Measurements from ENCODE around the gene WSCD2. TPM values are rescaled to one million over a fixed set of nuclear protein-coding genes. Genes with fewer than 3 reads are reported as not detected.
A peak's percentile ranks its signal among the peaks of the same experiment; 100 is the strongest.

Gene WSCD2
- total RNA-seq, 1 experiment from 2014 or later: not detected

DNA sequence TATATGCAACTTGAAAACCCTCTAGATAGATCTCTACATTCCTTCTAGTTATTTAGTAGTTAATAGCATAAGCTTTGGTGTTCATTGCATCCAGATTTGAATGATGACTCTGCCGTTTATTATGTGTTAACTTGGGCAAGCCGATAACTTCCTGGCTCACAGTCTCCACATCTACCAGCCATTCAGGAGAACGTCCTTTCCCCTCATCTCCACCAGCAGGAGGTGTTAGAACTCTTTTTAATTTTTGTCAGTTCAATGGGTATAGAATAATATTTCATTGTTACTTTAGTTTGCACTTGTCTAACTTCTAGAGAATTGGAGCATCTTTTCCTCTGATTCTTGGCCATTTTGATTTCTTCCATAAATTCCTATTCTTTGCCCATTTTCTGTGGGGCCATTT is 30.0 kb upstream of the WSCD2 start:
- Mint-ChIP-seq H3K36me3 (ENCODE audit: insufficient read depth, unreplicated experiment) (no peaks in the 10 kb centered on the region), H3K4me1 (ENCODE audit: low read depth, unreplicated experiment) (no peaks in the 10 kb centered on the region), H3K4me3 (ENCODE audit: unreplicated experiment) (no peak overlapping the region), H3K9me3 (ENCODE audit: unreplicated experiment) (no peaks in the 10 kb centered on the region), H3K27ac (ENCODE audit: unreplicated experiment) (no peak overlapping the region), H3K27me3 (ENCODE audit: insufficient read depth, unreplicated experiment) (peaks cover 3% of the 10 kb centered on the region)
- BruUV-seq (replicated peaks): no TSS peak
- Histone ChIP-seq H3K36me3 (ENCODE audit: control insufficient read depth, insufficient read depth, low read length) (no peaks in the 10 kb centered on the region), H3K4me3 (ENCODE audit: low read depth, low read length) (no peak overlapping the region), H3K27me3 (replicated peaks; ENCODE audit: control insufficient read depth, insufficient read depth, low read length) (no peaks in the 10 kb centered on the region), H3K9me3 (no peaks in the 10 kb centered on the region), H3K4me1 (no peaks in the 10 kb centered on the region)
- TF ChIP-seq, protein P1, sequence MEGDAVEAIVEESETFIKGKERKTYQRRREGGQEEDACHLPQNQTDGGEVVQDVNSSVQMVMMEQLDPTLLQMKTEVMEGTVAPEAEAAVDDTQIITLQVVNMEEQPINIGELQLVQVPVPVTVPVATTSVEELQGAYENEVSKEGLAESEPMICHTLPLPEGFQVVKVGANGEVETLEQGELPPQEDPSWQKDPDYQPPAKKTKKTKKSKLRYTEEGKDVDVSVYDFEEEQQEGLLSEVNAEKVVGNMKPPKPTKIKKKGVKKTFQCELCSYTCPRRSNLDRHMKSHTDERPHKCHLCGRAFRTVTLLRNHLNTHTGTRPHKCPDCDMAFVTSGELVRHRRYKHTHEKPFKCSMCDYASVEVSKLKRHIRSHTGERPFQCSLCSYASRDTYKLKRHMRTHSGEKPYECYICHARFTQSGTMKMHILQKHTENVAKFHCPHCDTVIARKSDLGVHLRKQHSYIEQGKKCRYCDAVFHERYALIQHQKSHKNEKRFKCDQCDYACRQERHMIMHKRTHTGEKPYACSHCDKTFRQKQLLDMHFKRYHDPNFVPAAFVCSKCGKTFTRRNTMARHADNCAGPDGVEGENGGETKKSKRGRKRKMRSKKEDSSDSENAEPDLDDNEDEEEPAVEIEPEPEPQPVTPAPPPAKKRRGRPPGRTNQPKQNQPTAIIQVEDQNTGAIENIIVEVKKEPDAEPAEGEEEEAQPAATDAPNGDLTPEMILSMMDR (IDR thresholded peaks at IDR 0.05; ENCODE audit: insufficient read depth in 1 of 2, low read depth in 1 of 2, low read length in 1 of 2, severe bottlenecking in 1 of 2, unreplicated experiment in 1 of 2): peak in 1 of 2 experiments; percentile 17
- intact Hi-C loops (cut with micrococcal nuclease; ENCODE audit: unreplicated experiment): no loop called here
- ChIA-PET POLR2A (no interaction called here), CTCF (no interaction called here)
- DNase-seq: no peak

DNA sequence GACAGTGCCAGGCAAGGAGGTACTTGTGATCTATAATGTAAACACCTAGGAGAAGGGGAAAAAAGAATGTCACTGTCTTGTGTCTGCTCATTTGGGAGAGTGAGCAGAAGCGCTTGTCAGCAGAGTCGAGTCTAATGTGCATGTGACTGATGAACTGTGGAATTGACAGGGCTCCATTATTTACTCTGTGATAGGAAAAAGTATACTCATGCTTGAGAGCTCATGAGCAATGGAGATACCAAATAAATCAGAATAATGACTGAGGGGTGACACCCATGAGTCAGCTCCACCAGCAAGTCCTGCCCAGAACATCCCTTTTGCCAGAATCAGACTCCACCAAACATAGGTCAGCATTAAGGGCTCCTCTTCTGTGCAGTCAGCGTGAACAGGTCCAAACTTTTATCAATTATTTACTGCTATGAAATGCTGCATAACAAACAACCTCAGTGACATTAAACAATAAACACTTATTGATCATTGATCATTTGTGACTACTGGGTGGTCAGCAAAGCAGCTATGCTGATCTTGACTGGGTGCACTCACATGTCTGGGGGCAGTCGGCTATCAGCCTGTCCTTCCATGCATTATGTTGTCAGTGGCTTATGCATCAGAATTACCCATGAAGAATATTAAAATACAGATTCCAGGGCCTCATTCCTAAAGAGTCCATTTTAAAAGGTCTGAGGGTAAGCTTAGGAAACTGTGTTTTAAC is 29.2 kb upstream of the WSCD2 start:
- BruUV-seq (replicated peaks): no TSS peak
- DNase-seq: no peak
- Histone ChIP-seq H3K36me3 (ENCODE audit: control insufficient read depth, insufficient read depth, low read length) (no peaks in the 10 kb centered on the region), H3K27me3 (replicated peaks; ENCODE audit: control insufficient read depth, insufficient read depth, low read length) (no peaks in the 10 kb centered on the region), H3K4me1 (no peaks in the 10 kb centered on the region), H3K4me3 (ENCODE audit: low read depth, low read length) (no peak overlapping the region), H3K9me3 (no peaks in the 10 kb centered on the region)
- ChIA-PET POLR2A (no interaction called here), CTCF (no interaction called here)
- Mint-ChIP-seq H3K4me3 (ENCODE audit: unreplicated experiment) (no peak overlapping the region), H3K4me1 (ENCODE audit: low read depth, unreplicated experiment) (no peaks in the 10 kb centered on the region), H3K27me3 (ENCODE audit: insufficient read depth, unreplicated experiment) (peaks cover 2% of the 10 kb centered on the region), H3K36me3 (ENCODE audit: insufficient read depth, unreplicated experiment) (no peaks in the 10 kb centered on the region), H3K9me3 (ENCODE audit: unreplicated experiment) (no peaks in the 10 kb centered on the region), H3K27ac (ENCODE audit: unreplicated experiment) (no peak overlapping the region)
- TF ChIP-seq, protein P1 (IDR thresholded peaks at IDR 0.05; ENCODE audit: insufficient read depth in 1 of 2, low read depth in 1 of 2, low read length in 1 of 2, severe bottlenecking in 1 of 2, unreplicated experiment in 1 of 2): no peak
- intact Hi-C loops (cut with micrococcal nuclease; ENCODE audit: unreplicated experiment): no loop called here

DNA sequence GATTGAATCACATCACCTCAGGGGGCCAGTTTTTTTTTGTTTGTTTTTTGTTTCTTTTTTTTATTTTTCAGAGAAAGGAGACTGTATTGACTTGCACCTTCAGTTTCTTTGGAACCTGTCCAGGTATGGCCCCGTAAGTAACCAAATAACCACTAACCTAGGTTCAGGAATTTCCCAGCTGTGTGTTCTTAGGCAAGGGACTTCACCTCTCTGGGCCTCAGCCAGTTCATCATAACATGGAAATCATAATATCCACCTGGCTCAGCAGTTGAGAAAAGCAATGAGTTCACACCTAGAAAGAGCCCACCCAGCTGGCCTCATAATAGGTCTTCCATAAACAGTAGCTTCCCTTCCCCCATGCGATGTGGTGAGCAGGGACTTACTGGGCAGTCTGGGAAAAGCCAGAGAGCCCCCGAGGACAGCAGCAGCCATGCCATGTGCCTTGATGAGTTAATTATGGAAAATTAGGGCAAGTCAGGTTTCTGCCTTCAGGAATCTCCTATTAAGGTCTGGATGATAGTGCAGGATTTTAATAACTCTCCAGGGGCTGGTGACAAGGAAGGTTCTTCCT is 27.4 kb upstream of the WSCD2 start:
- H3K4me1 ChIP-seq: no peaks in the 10 kb centered on the region
- intact Hi-C loops (cut with micrococcal nuclease; ENCODE audit: unreplicated experiment): no loop called here
- no TSS peak for BruUV-seq (replicated peaks)
- no peaks in the 10 kb centered on the region for H3K27me3 ChIP-seq (replicated peaks; ENCODE audit: control insufficient read depth, insufficient read depth, low read length)
- H3K36me3 Mint-ChIP-seq (ENCODE audit: insufficient read depth, unreplicated experiment): no peaks in the 10 kb centered on the region
- POLR2A ChIA-PET: no interaction called here
- H3K27ac Mint-ChIP-seq (ENCODE audit: unreplicated experiment): no peak overlapping the region
- peaks cover 4% of the 10 kb centered on the region for H3K27me3 Mint-ChIP-seq (ENCODE audit: insufficient read depth, unreplicated experiment)
- H3K4me3 ChIP-seq (ENCODE audit: low read depth, low read length): no peak overlapping the region
- CTCF ChIA-PET: no interaction called here
- no peaks in the 10 kb centered on the region for H3K36me3 ChIP-seq (ENCODE audit: control insufficient read depth, insufficient read depth, low read length)
- no peaks in the 10 kb centered on the region for H3K9me3 ChIP-seq
- no peaks in the 10 kb centered on the region for H3K9me3 Mint-ChIP-seq (ENCODE audit: unreplicated experiment)
- no peak overlapping the region for H3K4me3 Mint-ChIP-seq (ENCODE audit: unreplicated experiment)
- TF ChIP-seq, protein P1 (IDR thresholded peaks at IDR 0.05; ENCODE audit: insufficient read depth in 1 of 2, low read depth in 1 of 2, low read length in 1 of 2, severe bottlenecking in 1 of 2, unreplicated experiment in 1 of 2): no peak
- no peaks in the 10 kb centered on the region for H3K4me1 Mint-ChIP-seq (ENCODE audit: low read depth, unreplicated experiment)
- DNase-seq: no peak
